GM19238 (cell line): ENCODE measurements around the gene PHB1.
A peak's percentile ranks its signal among the peaks of the same experiment; 100 is the strongest.
"Not testable (repeated sequence)": the region's sequence is repeated elsewhere in the genome, so short reads cannot be mapped to it uniquely, and the experiment has no call there.

Experiments used
- DNase-seq: peaks from one replicate; pipeline ENCODE4 v3.0.0; 2011; ENCODE audit warnings: low spot score; ENCODE audit not compliant: insufficient read length

Gene PHB1

GRCh38 chr17:49439673-49440571, 25.2 kb upstream of the PHB1 start:
- DNase-seq: no peak

GRCh38 chr17:49439305-49439672, 24.6 kb upstream of the PHB1 start:
- no peak for DNase-seq

- no peak for DNase-seq
Observed at GRCh38 chr17:49438436-49439278, 24.0 kb upstream of the PHB1 start.

DNA sequence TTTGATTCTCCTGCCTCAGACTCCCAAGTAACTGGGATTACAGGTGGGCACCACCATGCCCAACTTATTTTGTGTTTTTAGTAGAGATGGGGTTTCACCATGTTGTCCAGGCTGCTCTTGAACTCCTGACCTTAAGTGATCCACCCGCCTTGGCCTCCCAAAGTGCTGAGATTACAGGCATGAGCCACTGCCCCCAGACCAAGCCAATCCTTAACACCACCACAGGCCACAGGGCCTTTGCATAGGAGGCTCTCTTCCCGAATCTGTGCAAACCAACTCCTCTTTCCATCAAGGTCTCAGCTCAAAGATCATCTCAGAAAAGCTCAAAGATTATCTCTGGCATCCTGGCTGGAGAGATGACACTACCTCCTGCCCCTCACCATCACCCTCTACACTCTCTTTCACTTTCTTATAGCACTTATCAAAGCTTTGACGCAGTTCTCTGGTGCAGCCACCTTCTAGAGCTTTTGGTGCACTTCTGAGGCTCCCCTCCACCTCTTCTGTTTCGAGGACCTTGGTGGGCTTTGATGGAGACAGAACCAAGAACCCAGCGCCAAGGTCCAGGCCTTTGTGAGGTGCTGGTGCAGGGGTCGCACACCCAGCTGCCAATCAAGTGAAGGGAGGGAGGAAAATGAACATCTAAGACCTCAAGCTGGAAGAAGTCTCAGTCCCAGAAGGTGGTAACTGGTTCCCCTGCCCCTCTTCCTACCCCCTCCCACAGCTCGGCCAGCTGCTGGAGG, 23.2 kb upstream of the PHB1 start:
- DNase-seq: no peak

GRCh38 chr17:49436174-49436573, 21.5 kb upstream of the PHB1 start:
- no peak for DNase-seq

GRCh38 chr17:49435671-49436029, 21.0 kb upstream of the PHB1 start:
- no peak for DNase-seq

GRCh38 chr17:49434821-49435670, 20.4 kb upstream of the PHB1 start:
- peak; percentile 58 for DNase-seq

GRCh38 chr17:49433000-49433694, 18.5 kb upstream of the PHB1 start:
- DNase-seq: no peak

GRCh38 chr17:49431743-49432142, 17.1 kb upstream of the PHB1 start:
- DNase-seq: no peak

DNA sequence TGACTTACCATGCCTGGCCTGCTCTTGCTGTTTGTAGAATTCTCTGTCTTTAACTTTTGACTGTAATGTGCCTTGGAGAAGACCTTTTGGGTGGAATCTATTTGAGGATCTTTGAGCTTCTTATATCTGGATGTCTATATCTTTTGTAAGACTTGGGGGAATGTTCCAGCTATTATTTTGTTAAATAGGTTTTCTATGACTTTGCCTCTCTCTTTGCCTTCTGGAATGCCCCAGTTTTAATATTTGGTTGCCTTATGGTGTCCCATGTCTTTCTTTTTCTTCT, 10.3 kb upstream of the PHB1 start:
- DNase-seq: no peak

DNA sequence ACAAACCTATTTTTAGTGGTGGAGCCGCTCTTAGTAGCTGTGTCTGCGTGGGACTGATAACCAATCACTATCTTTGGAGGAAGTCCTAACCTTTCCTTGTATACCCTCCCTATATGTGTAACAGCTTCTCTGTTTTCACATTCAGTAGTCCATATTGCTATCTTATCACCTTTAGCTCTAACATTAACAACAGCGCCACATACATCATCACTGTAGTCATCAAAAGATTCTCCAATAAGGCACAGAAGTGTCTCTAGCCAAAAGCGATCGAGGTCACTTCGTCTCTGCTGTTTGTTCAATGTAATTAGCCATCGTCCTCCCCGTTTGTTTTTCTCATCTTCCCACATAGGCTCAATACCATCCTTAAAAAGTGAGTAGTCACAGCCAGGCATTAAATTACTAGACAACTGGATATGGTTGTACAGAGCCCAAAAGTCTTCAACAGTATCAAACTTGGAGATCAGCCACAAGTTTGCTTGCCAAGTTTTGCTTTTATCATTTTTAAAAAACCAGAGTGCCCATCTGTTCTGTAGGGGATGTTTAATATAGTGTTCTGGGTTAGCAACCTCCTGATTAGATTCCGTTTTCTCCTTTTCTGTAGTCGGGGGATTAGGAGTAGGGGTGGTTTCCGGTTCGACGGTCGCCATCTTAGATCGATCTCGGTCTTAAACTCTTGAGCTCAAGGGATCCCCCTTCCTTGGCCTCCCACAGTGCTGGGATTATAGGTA, 9.8 kb upstream of the PHB1 start:
- not testable (repeated sequence) for DNase-seq

- DNase-seq: no peak
Observed at GRCh38 chr17:49422714-49423113, 8.0 kb upstream of the PHB1 start.

- not testable (repeated sequence) for DNase-seq
Observed at GRCh38 chr17:49419761-49420160, 5.1 kb upstream of the PHB1 start.

- not testable (repeated sequence) for DNase-seq
Observed at GRCh38 chr17:49418754-49419740, 4.4 kb upstream of the PHB1 start.

GRCh38 chr17:49414271-49414621, 436 bp downstream of the PHB1 start:
- DNase-seq: no peak

DNA sequence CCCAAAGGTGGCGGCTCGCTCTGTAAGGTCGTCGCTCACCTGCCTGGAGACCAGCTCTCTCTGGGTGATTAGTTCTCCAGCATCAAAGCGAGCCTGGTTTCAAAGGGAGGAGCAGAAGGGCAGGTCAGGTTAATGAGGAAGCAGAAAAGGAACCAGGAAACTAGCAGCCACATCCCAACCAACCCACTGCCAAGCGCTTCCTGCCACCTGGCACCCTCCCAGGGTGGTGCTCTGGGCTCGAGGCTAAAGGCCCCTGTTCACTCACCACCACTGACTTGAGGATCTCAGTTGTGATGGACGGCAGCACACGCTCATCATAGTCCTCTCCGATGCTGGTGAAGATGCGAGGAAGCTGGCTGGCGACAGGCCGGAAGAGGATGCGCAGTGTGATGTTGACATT, 5.6 kb downstream of the PHB1 start:
- DNase-seq: no peak

DNA sequence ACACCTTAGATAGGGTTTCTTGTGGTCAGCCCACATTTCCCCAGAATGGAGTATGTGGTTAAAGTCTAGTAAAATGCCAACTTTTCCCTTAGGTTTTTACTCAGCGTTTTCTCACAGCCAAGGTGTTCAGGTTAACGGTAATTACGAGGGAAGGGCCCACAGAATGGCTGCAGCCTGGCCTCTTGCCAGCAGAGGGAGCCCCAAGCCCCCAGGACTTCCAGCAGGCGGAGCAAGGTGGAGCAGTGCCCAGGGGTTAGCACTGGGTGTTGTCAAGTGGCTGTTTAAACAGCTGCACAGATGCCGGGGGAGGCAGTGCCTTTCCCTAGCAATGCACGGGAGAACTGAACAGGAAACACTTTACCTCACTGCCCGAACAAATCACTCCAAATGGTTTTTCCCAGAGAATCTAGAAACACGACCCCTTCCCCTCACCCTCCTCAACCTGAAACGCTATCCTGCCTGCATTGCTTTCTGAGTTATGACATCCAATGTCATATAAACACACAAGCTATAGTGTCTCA, 6.6 kb downstream of the PHB1 start:
- peak; percentile 84 for DNase-seq

DNA sequence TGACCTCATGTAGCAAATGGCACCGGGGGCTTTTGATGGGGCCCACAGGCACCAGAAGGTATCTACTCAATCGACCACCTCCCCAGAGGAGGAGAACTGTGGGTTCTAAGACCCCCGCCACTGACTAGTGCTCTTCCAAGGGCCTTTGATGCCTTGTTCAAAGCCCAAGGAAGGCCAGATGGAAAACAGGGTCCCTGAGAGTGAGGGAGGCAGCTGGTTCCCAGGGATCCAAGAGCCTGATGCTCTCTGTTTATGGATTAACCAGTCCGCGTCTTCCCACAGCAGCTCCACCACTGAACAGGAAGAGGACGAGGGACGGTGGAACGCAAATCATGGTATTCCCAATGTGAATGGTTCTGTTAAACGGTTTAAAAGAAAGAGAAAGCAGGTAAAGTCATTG, 7.6 kb downstream of the PHB1 start:
- DNase-seq: no peak
